H1 (cell line): ENCODE results near the gene CRYBG1. TPM values are rescaled to one million over a fixed set of nuclear protein-coding genes. Genes with fewer than 3 reads are reported as not detected.
A peak's percentile ranks its signal among the peaks of the same experiment; 100 is the strongest.

ENCODE experiments used
- BCL11A ChIP-seq, 2 experiments: IDR thresholded peaks; one replicate each; pipeline ENCODE4 v1.6.1; 2011; ENCODE audit warnings: low read depth in 2 of 2, low read length in 2 of 2, mild to moderate bottlenecking in 2 of 2
- BRCA1 ChIP-seq: IDR thresholded peaks from 2 replicates; pipeline ENCODE4 v1.6.1; 2012; ENCODE audit warnings: low read depth, low read length, improper control_type of control experiment
- CBX5 ChIP-seq: fragments of 300-800, 300-1000 bp; sonication (generic); IDR thresholded peaks from 2 replicates; pipeline ENCODE4 v1.7.1; 2016; ENCODE audit warnings: antibody characterized with exemption, low read length, low read depth
- CHD1 ChIP-seq: IDR thresholded peaks from 2 replicates; pipeline ENCODE4 v1.6.1; 2012; ENCODE audit warnings: low read depth, low read length, improper control_type of control experiment
- EGR1 ChIP-seq: IDR thresholded peaks from 2 replicates; pipeline ENCODE4 v1.6.1; 2011; ENCODE audit warnings: low read depth, low read length, borderline replicate concordance
- EZH2 ChIP-seq: fragments of 200-600 bp; sonication (generic); IDR thresholded peaks from 2 replicates; pipeline ENCODE4 v1.7.1; 2012; ENCODE audit warnings: low read depth, mild to moderate bottlenecking, moderate library complexity, low read length, inconsistent platforms; ENCODE audit not compliant: severe bottlenecking
- FOSL1 ChIP-seq: IDR thresholded peaks from 2 replicates; pipeline ENCODE4 v1.6.1; 2011; ENCODE audit warnings: mild to moderate bottlenecking, low read depth, low read length, moderate library complexity; ENCODE audit not compliant: insufficient read depth
- GABPA ChIP-seq: IDR thresholded peaks from 2 replicates; pipeline ENCODE4 v1.6.1; 2011; ENCODE audit warnings: mild to moderate bottlenecking, low read length, moderate library complexity, borderline replicate concordance; ENCODE audit not compliant: insufficient read depth
- HDAC6 ChIP-seq: IDR thresholded peaks from one replicate; pipeline ENCODE4 v1.7.1; 2012; ENCODE audit warnings: low read depth, mild to moderate bottlenecking, inconsistent platforms, low read length, moderate library complexity
- JUND ChIP-seq: IDR thresholded peaks from 2 replicates; pipeline ENCODE4 v1.6.1; 2011; ENCODE audit warnings: mild to moderate bottlenecking, improper control_type of control experiment, low read length
- KDM4A ChIP-seq: IDR thresholded peaks from one replicate; pipeline ENCODE4 v1.7.1; 2012; ENCODE audit warnings: low read depth, mild to moderate bottlenecking, moderate library complexity, low read length, inconsistent platforms; ENCODE audit not compliant: severe bottlenecking
- POLR2AphosphoS5 ChIP-seq: IDR thresholded peaks from 2 replicates; pipeline ENCODE4 v1.6.1; 2011; ENCODE audit warnings: low read depth, low read length
- POU5F1 ChIP-seq: IDR thresholded peaks from 2 replicates; pipeline ENCODE4 v1.6.1; 2011; ENCODE audit warnings: low read depth, mild to moderate bottlenecking, low read length, moderate library complexity
- RAD21 ChIP-seq, 2 experiments: IDR thresholded peaks in 1 of 2; conservative IDR thresholded peaks in 1 of 2; 2 replicates each; pipeline ENCODE4 v1.6.1; 2011; ENCODE audit warnings: low read depth in 2 of 2, low read length in 2 of 2, improper control_type of control experiment in 1 of 2, inconsistent platforms in 1 of 2, mild to moderate bottlenecking in 1 of 2, moderate library complexity in 1 of 2
- RBBP5 ChIP-seq: IDR thresholded peaks from 2 replicates; pipeline ENCODE4 v1.7.1; 2012; ENCODE audit warnings: low read depth, mild to moderate bottlenecking, inconsistent platforms, low read length, moderate library complexity, borderline replicate concordance
- RFX5 ChIP-seq: IDR thresholded peaks from 2 replicates; pipeline ENCODE4 v1.6.1; 2011; ENCODE audit warnings: low read depth, low read length, improper control_type of control experiment, borderline replicate concordance
- RXRA ChIP-seq: IDR thresholded peaks from 2 replicates; pipeline ENCODE4 v1.6.1; 2011; ENCODE audit warnings: low read depth, mild to moderate bottlenecking, low read length, moderate library complexity; ENCODE audit not compliant: insufficient read depth
- SIN3A ChIP-seq, 2 experiments: IDR thresholded peaks in 1 of 2; conservative IDR thresholded peaks in 1 of 2; 2 replicates each; pipeline ENCODE4 v1.6.1; 2011 to 2012; ENCODE audit warnings: low read length in 2 of 2, improper control_type of control experiment in 1 of 2, low read depth in 1 of 2, mild to moderate bottlenecking in 1 of 2
- SIRT6 ChIP-seq: IDR thresholded peaks from one replicate; pipeline ENCODE4 v1.7.1; 2012; ENCODE audit warnings: low read length, inconsistent platforms
- TAF1 ChIP-seq: IDR thresholded peaks from 2 replicates; pipeline ENCODE4 v1.6.1; 2011; ENCODE audit warnings: mild to moderate bottlenecking, low read depth, low read length
- polyA plus RNA-seq, 7 experiments: library from polyadenylated mRNA; depleted of rRNA in 3 of 7; stranded (reverse) in 5 of 7; unstranded in 2 of 7; fragments of >200 nt in 5 of 7; fragments of 200-250 nt in 2 of 7; gene quantifications; 1 replicate in 5 of 7; 2 replicates in 1 of 7; 4 replicates in 1 of 7; pipeline versions ENCODE4 v1.2.1 to v1.2.3, GENCODE V29; 2011 to 2013; ENCODE audit warnings: missing spikeins in 2 of 7, mixed read lengths in 2 of 7
- total RNA-seq: library from RNA; stranded (reverse); fragmentation: NEBNext Ultra II Directional; extraction: Animal tissue kit (Norgen Biotek cat#: 25700); gene quantifications from 2 replicates; pipeline ENCODE4 v1.2.1, GENCODE V29; 2021
- TF ChIP-seq, protein P1 (sequence below): IDR thresholded peaks from 2 replicates; pipeline ENCODE4 v1.6.1; 2012; ENCODE audit warnings: inconsistent platforms
- TF ChIP-seq, protein P2 (sequence below): IDR thresholded peaks from 2 replicates; pipeline ENCODE4 v1.6.1; 2011; ENCODE audit warnings: low read length, improper control_type of control experiment
- TF ChIP-seq, protein P3 (sequence below): IDR thresholded peaks from 2 replicates; pipeline ENCODE4 v1.6.1; 2011; ENCODE audit warnings: low read depth, mild to moderate bottlenecking, low read length; ENCODE audit not compliant: insufficient read depth

CRYBG1 gene
- total and polyA plus RNA-seq, 2 of the 8 experiments (the other 6 are each of a cell fraction or from before 2014, with no cell fraction given) = 2.2 to 11.6 TPM

- no peak for TF ChIP-seq BRCA1
- TF ChIP-seq, protein P1, sequence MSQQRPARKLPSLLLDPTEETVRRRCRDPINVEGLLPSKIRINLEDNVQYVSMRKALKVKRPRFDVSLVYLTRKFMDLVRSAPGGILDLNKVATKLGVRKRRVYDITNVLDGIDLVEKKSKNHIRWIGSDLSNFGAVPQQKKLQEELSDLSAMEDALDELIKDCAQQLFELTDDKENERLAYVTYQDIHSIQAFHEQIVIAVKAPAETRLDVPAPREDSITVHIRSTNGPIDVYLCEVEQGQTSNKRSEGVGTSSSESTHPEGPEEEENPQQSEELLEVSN = peak; percentile 17; the same call in 1 of the 2 replicates
- TF ChIP-seq POU5F1 = no peak
- no peak for TF ChIP-seq CHD1
- no peak for TF ChIP-seq RXRA
- TF ChIP-seq SIRT6 = no peak
- no peak for TF ChIP-seq RAD21 (IDR thresholded peaks at IDR 0.05 in 1 of 2, conservative IDR thresholded peaks at IDR 0.05 in 1 of 2; ENCODE audit: low read depth in 2 of 2, low read length in 2 of 2)
- TF ChIP-seq RFX5 = no peak
- TF ChIP-seq CBX5 = no peak
- TF ChIP-seq TAF1 = no peak
- no peak for TF ChIP-seq FOSL1
- TF ChIP-seq BCL11A (IDR thresholded peaks at IDR 0.05; ENCODE audit: low read depth in 2 of 2, low read length in 2 of 2) = no peak
- no peak for TF ChIP-seq GABPA
- TF ChIP-seq SIN3A (conservative IDR thresholded peaks at IDR 0.05 in 1 of 2, IDR thresholded peaks at IDR 0.05 in 1 of 2; ENCODE audit: low read depth in 1 of 2, low read length in 2 of 2) = no peak
- peak; percentile 70 for TF ChIP-seq KDM4A
- no peak for TF ChIP-seq RBBP5
- no peak for TF ChIP-seq HDAC6
- TF ChIP-seq, protein P2, sequence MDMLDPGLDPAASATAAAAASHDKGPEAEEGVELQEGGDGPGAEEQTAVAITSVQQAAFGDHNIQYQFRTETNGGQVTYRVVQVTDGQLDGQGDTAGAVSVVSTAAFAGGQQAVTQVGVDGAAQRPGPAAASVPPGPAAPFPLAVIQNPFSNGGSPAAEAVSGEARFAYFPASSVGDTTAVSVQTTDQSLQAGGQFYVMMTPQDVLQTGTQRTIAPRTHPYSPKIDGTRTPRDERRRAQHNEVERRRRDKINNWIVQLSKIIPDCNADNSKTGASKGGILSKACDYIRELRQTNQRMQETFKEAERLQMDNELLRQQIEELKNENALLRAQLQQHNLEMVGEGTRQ = no peak
- TF ChIP-seq JUND = no peak
- no peak for TF ChIP-seq POLR2AphosphoS5
- TF ChIP-seq EZH2 = peak; percentile 24
- no peak for TF ChIP-seq EGR1
- TF ChIP-seq, protein P3, sequence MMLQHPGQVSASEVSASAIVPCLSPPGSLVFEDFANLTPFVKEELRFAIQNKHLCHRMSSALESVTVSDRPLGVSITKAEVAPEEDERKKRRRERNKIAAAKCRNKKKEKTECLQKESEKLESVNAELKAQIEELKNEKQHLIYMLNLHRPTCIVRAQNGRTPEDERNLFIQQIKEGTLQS = no peak
Measured at GRCh38 chr6:106360989-106361430, 493 bp downstream of the CRYBG1 start (continued).
